ENCODE results near the gene MYO3A.

GRCh38 chr10:26254616-26255015, 320.6 kb downstream of the MYO3A start:
- TF ChIP-seq CTCF (IDR thresholded peaks at IDR 0.05) (no peak), POLR2A (IDR thresholded peaks at IDR 0.05) (no peak)

All from esophagus squamous epithelium (tissue), 4 donors.